Keratinocyte (primary cell): ENCODE results near the gene ZNF644.

Experiments
- EZH2 ChIP-seq: IDR thresholded peaks from one replicate; pipeline ENCODE4 v1.6.1; 2012; ENCODE audit warnings: inconsistent platforms, mild to moderate bottlenecking, low read length, moderate library complexity
- TF ChIP-seq, protein P1 (sequence below), 3 experiments: IDR thresholded peaks in 1 of 3; conservative IDR thresholded peaks in 1 of 3; optimal IDR thresholded peaks in 1 of 3; 2 replicates in 2 of 3; 3 replicates in 1 of 3; pipeline versions ENCODE3 to v1.5.1; 2011; ENCODE audit warnings: low read length in 3 of 3, mild to moderate bottlenecking in 3 of 3, moderate library complexity in 2 of 3, control low read depth in 1 of 3, inconsistent platforms in 1 of 3; ENCODE audit not compliant: insufficient read depth in 2 of 3; ENCODE audit errors: extremely low read depth in 1 of 3

DNA sequence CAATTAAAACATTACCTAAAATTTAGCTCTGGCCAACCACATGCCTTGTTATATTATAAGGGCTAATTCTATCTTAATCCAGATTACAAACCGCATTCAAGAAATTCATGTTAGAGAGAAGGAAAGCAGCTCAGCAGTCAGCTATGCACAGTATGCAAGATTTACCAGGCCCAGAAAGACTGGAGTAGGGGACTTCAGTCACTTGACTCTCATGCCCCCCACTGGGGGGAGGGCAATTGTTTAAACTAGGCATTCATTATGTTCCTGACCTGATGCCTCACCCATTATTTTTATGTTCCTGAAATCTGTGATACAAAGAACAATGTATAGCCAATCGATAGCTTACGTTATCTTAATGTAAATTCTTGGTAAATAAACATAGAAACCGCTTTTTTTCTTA lies 96.9 kb downstream of the ZNF644 start:
- TF ChIP-seq, protein P1, sequence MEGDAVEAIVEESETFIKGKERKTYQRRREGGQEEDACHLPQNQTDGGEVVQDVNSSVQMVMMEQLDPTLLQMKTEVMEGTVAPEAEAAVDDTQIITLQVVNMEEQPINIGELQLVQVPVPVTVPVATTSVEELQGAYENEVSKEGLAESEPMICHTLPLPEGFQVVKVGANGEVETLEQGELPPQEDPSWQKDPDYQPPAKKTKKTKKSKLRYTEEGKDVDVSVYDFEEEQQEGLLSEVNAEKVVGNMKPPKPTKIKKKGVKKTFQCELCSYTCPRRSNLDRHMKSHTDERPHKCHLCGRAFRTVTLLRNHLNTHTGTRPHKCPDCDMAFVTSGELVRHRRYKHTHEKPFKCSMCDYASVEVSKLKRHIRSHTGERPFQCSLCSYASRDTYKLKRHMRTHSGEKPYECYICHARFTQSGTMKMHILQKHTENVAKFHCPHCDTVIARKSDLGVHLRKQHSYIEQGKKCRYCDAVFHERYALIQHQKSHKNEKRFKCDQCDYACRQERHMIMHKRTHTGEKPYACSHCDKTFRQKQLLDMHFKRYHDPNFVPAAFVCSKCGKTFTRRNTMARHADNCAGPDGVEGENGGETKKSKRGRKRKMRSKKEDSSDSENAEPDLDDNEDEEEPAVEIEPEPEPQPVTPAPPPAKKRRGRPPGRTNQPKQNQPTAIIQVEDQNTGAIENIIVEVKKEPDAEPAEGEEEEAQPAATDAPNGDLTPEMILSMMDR (optimal IDR thresholded peaks at IDR 0.05 in 1 of 3, IDR thresholded peaks at IDR 0.05 in 1 of 3, conservative IDR thresholded peaks at IDR 0.05 in 1 of 3; ENCODE audit: extremely low read depth in 1 of 3, insufficient read depth in 2 of 3, low read length in 3 of 3), result no peak
- no peak for TF ChIP-seq EZH2
